ENCODE results near the gene C7.

The C7 gene

GRCh38 chr5:40955313-40955712 is 46.0 kb downstream of the C7 start:
- no peaks in the 10 kb centered on the region for H3K36me3 Mint-ChIP-seq (ENCODE audit: low read depth)
- intact Hi-C loops (cut with micrococcal nuclease), result no loop called here
- no peak overlapping the region for H3K27ac Mint-ChIP-seq
- no peaks in the 10 kb centered on the region for H3K27me3 Mint-ChIP-seq
- H3K9me3 Mint-ChIP-seq, result peaks cover 6% of the 10 kb centered on the region
- no peaks in the 10 kb centered on the region for H3K4me1 Mint-ChIP-seq (ENCODE audit: low read depth)
- H3K4me3 Mint-ChIP-seq, result no peak overlapping the region

- Mint-ChIP-seq H3K9me3 (peaks cover 6% of the 10 kb centered on the region), H3K36me3 (ENCODE audit: low read depth) (no peaks in the 10 kb centered on the region), H3K27me3 (no peaks in the 10 kb centered on the region), H3K4me3 (no peak overlapping the region), H3K4me1 (ENCODE audit: low read depth) (no peaks in the 10 kb centered on the region), H3K27ac (no peak overlapping the region)
- intact Hi-C loops (cut with micrococcal nuclease), result no loop called here
Observed at GRCh38 chr5:40957048-40957447, 47.8 kb downstream of the C7 start.

GRCh38 chr5:40958811-40959210 is 49.5 kb downstream of the C7 start:
- Mint-ChIP-seq H3K27ac (no peak overlapping the region), H3K27me3 (no peaks in the 10 kb centered on the region), H3K4me1 (ENCODE audit: low read depth) (no peaks in the 10 kb centered on the region), H3K9me3 (peaks cover 6% of the 10 kb centered on the region), H3K4me3 (no peak overlapping the region), H3K36me3 (ENCODE audit: low read depth) (no peaks in the 10 kb centered on the region)
- intact Hi-C loops (cut with micrococcal nuclease), result no loop called here

GRCh38 chr5:40960037-40960436 is 50.7 kb downstream of the C7 start:
- no peaks in the 10 kb centered on the region for H3K4me1 Mint-ChIP-seq (ENCODE audit: low read depth)
- peaks cover 6% of the 10 kb centered on the region for H3K9me3 Mint-ChIP-seq
- H3K36me3 Mint-ChIP-seq (ENCODE audit: low read depth), result no peaks in the 10 kb centered on the region
- intact Hi-C loops (cut with micrococcal nuclease), result no loop called here
- no peaks in the 10 kb centered on the region for H3K27me3 Mint-ChIP-seq
- H3K27ac Mint-ChIP-seq, result no peak overlapping the region
- no peak overlapping the region for H3K4me3 Mint-ChIP-seq

- H3K27me3 Mint-ChIP-seq, result no peaks in the 10 kb centered on the region
- intact Hi-C loops (cut with micrococcal nuclease), result no loop called here
- no peaks in the 10 kb centered on the region for H3K4me1 Mint-ChIP-seq (ENCODE audit: low read depth)
- H3K9me3 Mint-ChIP-seq, result peaks cover 6% of the 10 kb centered on the region
- no peak overlapping the region for H3K27ac Mint-ChIP-seq
- no peak overlapping the region for H3K4me3 Mint-ChIP-seq
- H3K36me3 Mint-ChIP-seq (ENCODE audit: low read depth), result no peaks in the 10 kb centered on the region
Observed at GRCh38 chr5:40962207-40962955, 53.1 kb downstream of the C7 start.

- intact Hi-C loops (cut with micrococcal nuclease), result no loop called here
- Mint-ChIP-seq H3K27me3 (no peaks in the 10 kb centered on the region), H3K4me1 (ENCODE audit: low read depth) (no peaks in the 10 kb centered on the region), H3K27ac (no peak overlapping the region), H3K36me3 (ENCODE audit: low read depth) (no peaks in the 10 kb centered on the region), H3K9me3 (no peaks in the 10 kb centered on the region), H3K4me3 (no peak overlapping the region)
Observed at GRCh38 chr5:40972434-40972833, 63.1 kb downstream of the C7 start.

- no peaks in the 10 kb centered on the region for H3K27me3 Mint-ChIP-seq
- intact Hi-C loops (cut with micrococcal nuclease), result no loop called here
- no peak overlapping the region for H3K4me3 Mint-ChIP-seq
- H3K4me1 Mint-ChIP-seq (ENCODE audit: low read depth), result no peaks in the 10 kb centered on the region
- H3K9me3 Mint-ChIP-seq, result no peaks in the 10 kb centered on the region
- H3K27ac Mint-ChIP-seq, result no peak overlapping the region
- H3K36me3 Mint-ChIP-seq (ENCODE audit: low read depth), result no peaks in the 10 kb centered on the region
Observed at GRCh38 chr5:40973364-40974004, 64.2 kb downstream of the C7 start.

GRCh38 chr5:40976041-40976440 is 66.7 kb downstream of the C7 start:
- Mint-ChIP-seq H3K9me3 (no peaks in the 10 kb centered on the region), H3K27ac (no peak overlapping the region), H3K4me3 (no peak overlapping the region), H3K4me1 (ENCODE audit: low read depth) (no peaks in the 10 kb centered on the region), H3K36me3 (ENCODE audit: low read depth) (no peaks in the 10 kb centered on the region), H3K27me3 (no peaks in the 10 kb centered on the region)
- intact Hi-C loops (cut with micrococcal nuclease), result no loop called here

GRCh38 chr5:40976836-40977235 is 67.5 kb downstream of the C7 start:
- no peaks in the 10 kb centered on the region for H3K27me3 Mint-ChIP-seq
- no peaks in the 10 kb centered on the region for H3K9me3 Mint-ChIP-seq
- no peak overlapping the region for H3K4me3 Mint-ChIP-seq
- H3K4me1 Mint-ChIP-seq (ENCODE audit: low read depth), result no peaks in the 10 kb centered on the region
- H3K36me3 Mint-ChIP-seq (ENCODE audit: low read depth), result no peaks in the 10 kb centered on the region
- H3K27ac Mint-ChIP-seq, result no peak overlapping the region
- intact Hi-C loops (cut with micrococcal nuclease), result no loop called here

GRCh38 chr5:40981420-40981819 is 72.1 kb downstream of the C7 start:
- no peak overlapping the region for H3K4me3 Mint-ChIP-seq
- H3K27ac Mint-ChIP-seq, result no peak overlapping the region
- H3K9me3 Mint-ChIP-seq, result no peaks in the 10 kb centered on the region
- H3K27me3 Mint-ChIP-seq, result no peaks in the 10 kb centered on the region
- H3K4me1 Mint-ChIP-seq (ENCODE audit: low read depth), result no peaks in the 10 kb centered on the region
- no peaks in the 10 kb centered on the region for H3K36me3 Mint-ChIP-seq (ENCODE audit: low read depth)
- intact Hi-C loops (cut with micrococcal nuclease), result no loop called here

GRCh38 chr5:40983781-40984180 is 74.5 kb downstream of the C7 start:
- no peaks in the 10 kb centered on the region for H3K4me1 Mint-ChIP-seq (ENCODE audit: low read depth)
- no peaks in the 10 kb centered on the region for H3K27me3 Mint-ChIP-seq
- H3K4me3 Mint-ChIP-seq, result no peak overlapping the region
- no peaks in the 10 kb centered on the region for H3K9me3 Mint-ChIP-seq
- intact Hi-C loops (cut with micrococcal nuclease), result no loop called here
- H3K27ac Mint-ChIP-seq, result no peak overlapping the region
- no peaks in the 10 kb centered on the region for H3K36me3 Mint-ChIP-seq (ENCODE audit: low read depth)

- intact Hi-C loops (cut with micrococcal nuclease), result no loop called here
- Mint-ChIP-seq H3K4me1 (ENCODE audit: low read depth) (no peaks in the 10 kb centered on the region), H3K4me3 (no peak overlapping the region), H3K27me3 (no peaks in the 10 kb centered on the region), H3K9me3 (no peaks in the 10 kb centered on the region), H3K27ac (no peak overlapping the region), H3K36me3 (ENCODE audit: low read depth) (no peaks in the 10 kb centered on the region)
Observed at GRCh38 chr5:40984884-40985283, 75.6 kb downstream of the C7 start.

- H3K4me3 Mint-ChIP-seq, result no peak overlapping the region
- no peaks in the 10 kb centered on the region for H3K9me3 Mint-ChIP-seq
- no peaks in the 10 kb centered on the region for H3K27me3 Mint-ChIP-seq
- no peaks in the 10 kb centered on the region for H3K36me3 Mint-ChIP-seq (ENCODE audit: low read depth)
- intact Hi-C loops (cut with micrococcal nuclease), result no loop called here
- no peak overlapping the region for H3K27ac Mint-ChIP-seq
- H3K4me1 Mint-ChIP-seq (ENCODE audit: low read depth), result no peaks in the 10 kb centered on the region
Observed at GRCh38 chr5:40985501-40985900, 76.2 kb downstream of the C7 start.

GRCh38 chr5:40986666-40987065 is 77.4 kb downstream of the C7 start:
- H3K27me3 Mint-ChIP-seq, result no peaks in the 10 kb centered on the region

GRCh38 chr5:40987349-40987748 is 78.1 kb downstream of the C7 start:
- intact Hi-C loops (cut with micrococcal nuclease), result no loop called here
- Mint-ChIP-seq H3K4me3 (no peak overlapping the region), H3K36me3 (ENCODE audit: low read depth) (no peaks in the 10 kb centered on the region), H3K9me3 (no peaks in the 10 kb centered on the region), H3K4me1 (ENCODE audit: low read depth) (no peaks in the 10 kb centered on the region), H3K27ac (no peak overlapping the region), H3K27me3 (no peaks in the 10 kb centered on the region)

More at GRCh38 chr5:40986666-40987065, 77.4 kb downstream of the C7 start:
- intact Hi-C loops (cut with micrococcal nuclease), result no loop called here
- Mint-ChIP-seq H3K36me3 (ENCODE audit: low read depth) (no peaks in the 10 kb centered on the region), H3K9me3 (no peaks in the 10 kb centered on the region), H3K27ac (no peak overlapping the region), H3K4me3 (no peak overlapping the region), H3K4me1 (ENCODE audit: low read depth) (no peaks in the 10 kb centered on the region)
